HG02588 (cell line): ENCODE measurements around the gene CNTNAP2.
"Not testable (repeated sequence)": the region's sequence is repeated elsewhere in the genome, so short reads cannot be mapped to it uniquely, and the experiment has no call there.

Source experiments
- ATAC-seq: cut with Tn5 transposase; IDR thresholded peaks from one replicate; pipeline ENCODE4 v1.9.1; 2021; ENCODE audit warnings: mild to moderate bottlenecking, moderate library complexity; ENCODE audit not compliant: unreplicated experiment

Gene CNTNAP2

GRCh38 chr7:147071536-147071935 lies 954.9 kb downstream of the CNTNAP2 start:
- no peak for ATAC-seq

DNA sequence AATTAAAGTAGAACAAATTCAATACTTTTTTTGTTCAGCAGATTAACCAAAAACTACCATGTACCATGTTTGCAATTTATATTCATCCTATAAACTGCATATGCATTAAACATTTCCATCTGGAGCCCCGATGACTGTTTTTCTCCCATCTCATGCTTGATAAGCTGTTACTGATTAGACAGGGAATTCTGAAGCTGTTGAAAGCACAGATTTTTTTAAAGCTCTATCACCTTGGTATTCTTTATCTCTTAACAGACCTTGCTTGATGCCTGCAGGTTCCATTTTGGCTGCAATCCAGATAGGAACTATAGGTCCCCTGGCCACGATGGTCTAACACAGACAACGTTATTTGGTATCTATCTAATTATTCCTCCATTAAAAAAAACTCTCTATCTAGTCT lies 961.7 kb downstream of the CNTNAP2 start:
- no peak for ATAC-seq

DNA sequence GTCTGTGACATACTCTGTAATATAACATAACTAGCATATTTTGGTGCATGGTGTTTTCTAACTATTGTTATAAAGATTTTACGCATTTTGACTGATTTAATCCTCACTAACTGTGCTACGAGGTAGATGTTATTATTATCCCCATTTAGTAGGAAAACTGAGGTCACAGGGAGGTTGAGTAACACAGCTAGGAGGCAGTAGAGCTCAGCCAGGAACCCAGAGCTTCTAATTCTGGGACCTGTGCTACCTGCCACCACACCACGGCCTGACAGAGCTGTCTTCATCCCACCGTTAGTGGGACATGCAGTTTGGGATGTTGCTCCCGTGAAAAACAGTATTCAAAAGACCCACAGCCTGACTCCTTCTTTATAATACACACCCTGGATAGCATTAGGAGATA lies 962.5 kb downstream of the CNTNAP2 start:
- ATAC-seq, result no peak

- no peak for ATAC-seq
These were observed 963.4 kb downstream of the CNTNAP2 start for GRCh38 chr7:147079921-147080420.

DNA sequence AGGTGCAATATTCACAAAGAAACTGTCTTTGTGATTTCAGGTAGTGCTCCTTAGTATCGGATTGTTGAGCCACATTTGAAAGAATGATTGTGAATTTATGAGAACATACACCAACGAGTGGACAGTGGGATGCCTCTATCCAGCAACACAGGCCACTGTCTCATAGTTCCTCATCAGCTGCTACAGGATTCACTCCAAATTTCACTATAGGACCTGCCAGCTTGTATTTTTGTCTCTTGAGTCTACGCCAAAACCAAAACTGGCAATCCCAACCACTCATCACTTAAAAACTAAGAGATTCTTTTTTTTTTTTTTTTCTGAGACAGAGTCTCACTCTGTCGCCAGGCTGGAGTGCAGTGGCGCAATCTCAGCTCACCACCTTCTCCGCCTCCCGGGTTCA lies 964.5 kb downstream of the CNTNAP2 start:
- no peak for ATAC-seq

DNA sequence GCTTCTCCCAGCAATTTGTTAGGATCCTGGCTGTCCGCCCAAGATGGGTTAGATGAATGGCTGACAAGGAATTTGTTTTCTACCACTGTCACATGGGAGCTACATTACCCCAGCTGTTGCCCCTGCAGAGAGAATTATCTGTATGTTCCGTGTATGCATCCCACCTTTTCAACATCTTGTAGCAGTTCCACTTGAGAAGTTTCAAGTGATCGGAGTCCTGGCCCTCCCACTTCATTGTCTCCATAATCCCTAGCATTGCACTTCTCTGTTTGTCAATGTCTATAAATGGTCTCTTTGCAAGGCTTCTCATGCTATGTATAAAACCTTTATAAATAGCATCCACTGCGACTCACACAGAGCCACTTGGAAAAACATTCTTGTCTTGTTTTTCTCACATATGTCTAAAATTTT lies 972.5 kb downstream of the CNTNAP2 start:
- ATAC-seq, result no peak

GRCh38 chr7:147089608-147090007 lies 973.0 kb downstream of the CNTNAP2 start:
- no peak for ATAC-seq

DNA sequence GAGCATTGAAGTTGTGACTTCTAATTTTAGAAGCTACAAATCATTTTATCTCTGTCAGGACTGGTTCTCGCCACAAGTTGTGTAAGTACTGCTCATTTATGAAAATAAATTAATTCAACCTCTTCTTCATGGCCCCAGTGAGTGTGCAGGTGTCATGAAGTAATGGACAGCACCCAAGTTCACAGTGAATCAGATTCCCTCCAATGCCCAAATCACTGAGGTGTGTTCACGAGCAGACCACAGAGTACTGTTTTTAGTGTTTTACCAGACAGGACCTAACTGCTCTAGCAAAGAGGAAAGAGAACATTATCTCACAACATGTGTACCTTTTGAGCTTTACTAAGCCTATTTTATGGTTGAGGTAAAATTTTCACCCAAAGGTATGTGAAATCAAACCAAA lies 980.0 kb downstream of the CNTNAP2 start:
- ATAC-seq, result no peak

DNA sequence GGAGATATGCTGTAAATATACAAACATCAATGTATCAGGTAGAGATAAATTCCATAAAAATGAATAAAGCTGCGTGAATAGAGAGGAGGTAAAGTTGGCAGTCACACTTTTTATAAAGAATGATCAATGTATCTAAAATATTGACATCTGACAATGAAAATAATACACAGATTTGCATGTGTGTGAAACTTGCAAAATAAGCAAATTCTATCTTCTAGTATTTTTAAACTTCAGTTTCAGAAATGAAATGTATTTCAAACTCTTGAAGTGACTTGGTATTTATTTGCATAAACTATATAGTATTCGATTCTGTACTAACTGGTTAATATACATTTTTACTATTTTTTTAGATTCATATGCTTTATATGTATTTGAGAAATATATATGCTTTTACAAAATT lies 986.6 kb downstream of the CNTNAP2 start:
- no peak for ATAC-seq

DNA sequence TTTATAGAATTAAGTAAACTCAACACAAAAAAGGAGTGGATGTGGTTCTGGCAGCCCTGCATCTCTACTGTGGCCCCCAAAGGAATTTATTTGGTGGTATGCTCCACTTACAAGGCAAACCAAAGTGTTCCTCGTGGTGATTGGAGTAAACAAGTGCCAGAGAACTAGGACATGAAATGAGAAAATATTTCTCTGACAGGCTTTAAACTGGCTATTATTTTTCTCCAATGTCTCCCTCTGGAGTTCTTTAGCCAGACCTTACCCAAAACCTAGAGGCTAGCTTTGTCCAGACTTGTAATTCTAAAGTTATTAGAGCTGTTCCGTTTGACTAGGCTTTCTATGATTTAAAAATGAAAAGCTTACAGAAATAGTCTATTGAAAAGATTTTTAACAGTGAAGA lies 990.1 kb downstream of the CNTNAP2 start:
- ATAC-seq, result no peak

DNA sequence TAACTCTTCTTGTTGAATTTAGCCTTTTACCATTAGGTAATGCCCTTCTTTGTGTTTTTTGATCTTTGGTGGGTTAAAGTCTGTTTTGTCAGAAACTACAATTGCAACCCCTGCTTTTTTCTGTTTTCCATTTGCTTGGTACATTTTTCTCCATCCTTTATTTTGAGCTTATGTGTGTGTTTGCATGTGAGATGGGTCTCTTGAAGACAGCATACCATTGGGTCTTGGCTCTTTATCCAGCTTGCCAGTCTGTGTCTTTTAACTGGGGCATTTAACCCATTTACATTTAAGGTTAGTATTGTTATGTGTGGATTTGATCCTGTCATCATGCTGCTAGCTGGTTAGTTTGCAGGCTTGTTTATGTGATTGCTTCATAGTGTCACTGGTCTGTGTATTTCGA lies 997.9 kb downstream of the CNTNAP2 start:
- not testable (repeated sequence) for ATAC-seq

DNA sequence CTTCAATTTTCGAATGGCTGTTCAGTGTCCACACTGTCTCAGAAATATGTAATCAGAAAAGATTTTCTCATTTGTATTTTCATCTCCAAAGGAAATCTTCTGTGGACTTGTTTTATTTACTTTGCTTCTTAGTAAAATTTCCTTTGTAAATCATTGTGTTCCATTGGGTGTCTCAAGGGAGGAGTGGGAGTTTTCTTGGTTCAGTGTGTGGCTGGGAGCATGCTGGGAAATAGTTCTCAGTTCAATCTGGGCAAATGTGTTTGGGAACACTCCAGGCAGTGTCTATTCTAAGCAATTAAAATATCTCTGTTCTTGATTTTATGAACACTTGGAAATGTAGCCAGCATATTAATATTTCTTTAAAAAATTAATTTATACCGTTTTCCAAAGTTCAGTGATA lies 1019.8 kb downstream of the CNTNAP2 start:
- no peak for ATAC-seq

- ATAC-seq, result no peak
These were observed 1028.6 kb downstream of the CNTNAP2 start for GRCh38 chr7:147145194-147145593.

DNA sequence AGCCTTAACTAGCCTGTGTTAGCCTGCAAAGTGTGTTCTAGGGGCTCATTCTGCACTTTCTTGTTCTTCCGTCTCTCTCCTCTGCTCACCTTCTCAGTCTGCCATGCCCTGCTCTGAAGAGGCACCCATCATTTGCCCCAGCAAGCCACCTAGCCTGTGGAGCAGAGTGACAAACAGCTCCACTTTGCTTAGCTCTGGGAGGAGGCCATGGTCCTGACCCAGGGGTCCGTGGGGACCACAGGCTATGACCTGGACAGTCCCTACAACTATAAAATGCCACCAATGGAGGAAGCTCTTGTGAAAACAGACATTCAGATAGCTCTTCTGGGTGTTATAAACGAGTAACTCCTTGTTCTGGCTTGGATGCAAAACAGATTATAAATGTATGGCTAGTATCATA lies 1029.6 kb downstream of the CNTNAP2 start:
- no peak for ATAC-seq

DNA sequence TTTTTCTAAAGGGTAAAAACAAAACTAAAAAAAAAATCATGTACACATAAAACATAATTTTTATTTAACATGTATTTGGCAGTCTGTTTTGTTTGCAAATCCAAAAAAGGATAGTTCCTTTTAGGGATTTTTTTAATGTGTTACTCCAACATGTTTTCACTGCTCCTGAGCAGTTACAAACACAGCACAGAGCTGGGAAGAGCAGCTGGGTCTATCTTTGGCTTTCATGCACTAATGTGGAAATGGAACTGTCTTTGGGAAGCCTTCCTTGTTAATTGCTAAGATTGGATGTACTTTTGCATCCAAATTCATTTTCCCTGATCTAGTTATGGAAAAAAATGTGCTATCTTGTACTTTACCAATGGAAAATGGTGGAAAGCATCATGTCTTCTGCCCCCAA lies 1035.1 kb downstream of the CNTNAP2 start:
- no peak for ATAC-seq

DNA sequence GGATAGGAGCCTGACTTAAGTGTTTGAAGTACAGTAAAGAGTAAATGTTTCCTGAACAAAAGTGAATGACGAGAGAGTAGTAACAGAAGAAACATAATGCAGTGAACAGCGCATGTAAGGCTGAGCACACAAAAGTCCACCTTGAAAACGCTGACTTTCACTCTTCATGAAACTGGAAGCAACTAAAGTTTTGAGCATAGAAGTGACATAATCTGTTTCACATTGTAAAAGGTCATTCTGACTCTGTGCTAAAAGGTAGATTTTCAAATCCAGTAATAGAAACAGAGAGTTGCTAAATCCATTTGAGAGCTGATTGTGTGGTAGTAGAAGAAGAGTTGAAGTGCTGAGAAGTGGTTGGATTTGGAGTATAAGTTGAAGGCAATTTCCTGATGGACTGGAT lies 1037.0 kb downstream of the CNTNAP2 start:
- ATAC-seq, result no peak

DNA sequence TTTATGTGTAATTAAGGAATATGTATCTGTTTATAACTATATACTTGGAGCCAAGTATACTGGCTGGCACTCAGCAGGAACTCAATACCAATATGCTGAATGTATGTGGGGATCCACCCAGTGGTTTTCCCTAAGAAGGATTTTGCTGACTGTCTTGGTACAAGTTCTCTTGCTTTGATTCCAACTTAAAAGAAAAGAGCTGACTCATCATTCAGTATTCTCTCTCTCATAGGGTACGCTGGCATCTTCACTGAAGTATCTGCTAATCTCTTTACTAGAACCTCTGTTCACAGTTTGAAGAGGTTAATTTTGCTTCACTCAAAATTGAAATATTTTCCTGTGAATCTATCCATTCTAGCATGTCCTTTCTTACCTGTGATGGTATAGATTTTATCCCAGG lies 1044.8 kb downstream of the CNTNAP2 start:
- no peak for ATAC-seq

- no peak for ATAC-seq
These were observed 1053.9 kb downstream of the CNTNAP2 start for GRCh38 chr7:147170341-147171012.

- ATAC-seq, result no peak
These were observed 1054.4 kb downstream of the CNTNAP2 start for GRCh38 chr7:147171013-147171391.

- ATAC-seq, result no peak
These were observed 1057.3 kb downstream of the CNTNAP2 start for GRCh38 chr7:147173883-147174282.

DNA sequence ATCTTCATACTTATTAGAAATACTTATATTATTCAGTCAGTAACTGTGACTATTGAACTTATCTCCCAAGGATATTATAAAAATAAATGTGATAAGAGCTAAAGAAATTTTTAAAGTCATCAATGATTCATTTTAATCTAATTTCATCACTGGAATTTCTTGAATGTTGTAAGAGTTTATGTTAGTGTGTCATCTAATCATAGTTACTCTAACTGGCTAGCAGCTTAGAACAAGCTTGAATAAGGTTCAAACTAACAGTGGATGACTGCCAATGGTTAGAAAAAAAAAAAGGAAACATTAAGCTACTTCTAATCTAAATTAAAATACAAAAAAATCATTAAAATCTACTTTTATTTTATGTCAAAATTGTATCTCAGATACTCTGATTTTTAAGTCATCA lies 1066.3 kb downstream of the CNTNAP2 start:
- no peak for ATAC-seq

GRCh38 chr7:147183276-147183675 lies 1066.7 kb downstream of the CNTNAP2 start:
- ATAC-seq, result no peak

GRCh38 chr7:147188467-147188866 lies 1071.9 kb downstream of the CNTNAP2 start:
- no peak for ATAC-seq
